Vagina (tissue), 2 donors: ENCODE data around the gene SRGAP3.

Source experiments
- CTCF ChIP-seq, 3 experiments: fragments of 450-650 bp in 2 of 3; fragments of 200-600 bp in 1 of 3; sonication (generic) in 1 of 3; IDR thresholded peaks; one replicate each; pipeline ENCODE4 v1.5.1; 2017 to 2019; ENCODE audit warnings: antibody characterized with exemption in 3 of 3, mild to moderate bottlenecking in 2 of 3, moderate library complexity in 2 of 3
- POLR2A ChIP-seq, 2 donors: fragments of 450-650 bp; IDR thresholded peaks; one replicate each; pipeline ENCODE4 v1.6.1; 2017; ENCODE audit warnings: antibody characterized with exemption in 2 of 2, mild to moderate bottlenecking in 2 of 2, moderate library complexity in 2 of 2
- POLR2AphosphoS5 ChIP-seq, 2 donors: sonication (generic); formaldehyde crosslinking; IDR thresholded peaks; one replicate each; pipeline ENCODE4 v1.9.0; 2017; ENCODE audit warnings: antibody characterized with exemption in 2 of 2, mild to moderate bottlenecking in 2 of 2, low read depth in 1 of 2; ENCODE audit not compliant: insufficient read depth in 1 of 2

- TF ChIP-seq CTCF (IDR thresholded peaks at IDR 0.05) (no peak), POLR2A (IDR thresholded peaks at IDR 0.05) (no peak), POLR2AphosphoS5 (IDR thresholded peaks at IDR 0.05; ENCODE audit: insufficient read depth in 1 of 2, low read depth in 1 of 2) (no peak)
Measured at GRCh38 chr3:9298236-9298635, 48.8 kb upstream of the SRGAP3 start.
